ENCODE results near the gene FMNL2.

DNA sequence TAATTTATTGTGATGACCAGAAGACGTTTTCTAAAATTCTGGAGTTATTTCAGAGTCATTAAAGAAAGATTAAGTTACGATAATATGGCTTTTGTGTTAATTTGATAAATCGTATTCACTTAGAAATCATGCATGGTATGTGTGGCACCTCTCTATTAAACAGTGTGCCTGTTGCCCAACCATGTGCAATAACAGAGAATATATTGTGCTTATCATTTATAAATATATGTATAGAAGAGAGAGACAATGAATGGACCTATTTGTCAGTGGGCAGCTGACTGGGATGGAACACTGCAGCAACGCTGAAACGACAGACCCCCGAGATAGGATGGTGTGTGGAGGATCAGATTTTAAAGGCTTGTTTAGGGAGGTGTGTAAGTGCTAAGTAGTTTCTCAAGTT is 172.9 kb downstream of the FMNL2 start:
- TF ChIP-seq FOXA1 (IDR thresholded peaks at IDR 0.05) = no peak
- no peak for TF ChIP-seq TARDBP (IDR thresholded peaks at IDR 0.05)
- no peak for TF ChIP-seq BHLHE40 (IDR thresholded peaks at IDR 0.05; ENCODE audit: borderline replicate concordance)
- TF ChIP-seq ARNT (IDR thresholded peaks at IDR 0.05) = no peak
- TF ChIP-seq ZNF384 (IDR thresholded peaks at IDR 0.05) = no peak
- no peak for TF ChIP-seq FOXK2 (IDR thresholded peaks at IDR 0.05)
- no peak for TF ChIP-seq FOXM1 (IDR thresholded peaks at IDR 0.05; ENCODE audit: borderline replicate concordance)
- no peak for TF ChIP-seq ELF4 (IDR thresholded peaks at IDR 0.05)
- no peak for TF ChIP-seq SP1 (IDR thresholded peaks at IDR 0.05)
- TF ChIP-seq SUZ12 (IDR thresholded peaks at IDR 0.05) = no peak
- TF ChIP-seq, protein P1, sequence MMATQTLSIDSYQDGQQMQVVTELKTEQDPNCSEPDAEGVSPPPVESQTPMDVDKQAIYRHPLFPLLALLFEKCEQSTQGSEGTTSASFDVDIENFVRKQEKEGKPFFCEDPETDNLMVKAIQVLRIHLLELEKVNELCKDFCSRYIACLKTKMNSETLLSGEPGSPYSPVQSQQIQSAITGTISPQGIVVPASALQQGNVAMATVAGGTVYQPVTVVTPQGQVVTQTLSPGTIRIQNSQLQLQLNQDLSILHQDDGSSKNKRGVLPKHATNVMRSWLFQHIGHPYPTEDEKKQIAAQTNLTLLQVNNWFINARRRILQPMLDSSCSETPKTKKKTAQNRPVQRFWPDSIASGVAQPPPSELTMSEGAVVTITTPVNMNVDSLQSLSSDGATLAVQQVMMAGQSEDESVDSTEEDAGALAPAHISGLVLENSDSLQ (IDR thresholded peaks at IDR 0.05) = no peak
- no peak for TF ChIP-seq L3MBTL2 (conservative IDR thresholded peaks at IDR 0.05)

All from HEK293T (cell line).